Prostate gland (tissue), 2 donors: ENCODE measurements around the gene SLK.

Source experiments
- CTCF ChIP-seq, 4 experiments: fragments of 200-600 bp in 2 of 4; fragments of 450-650 bp in 2 of 4; sonication (generic) in 2 of 4; IDR thresholded peaks; 1 replicate in 3 of 4; 2 replicates in 1 of 4; pipeline ENCODE4 v1.5.1; 2016 to 2019; ENCODE audit warnings: antibody characterized with exemption in 4 of 4, mild to moderate bottlenecking in 2 of 4, moderate library complexity in 2 of 4
- POLR2A ChIP-seq: fragments of 450-650 bp; IDR thresholded peaks from one replicate; pipeline ENCODE4 v1.6.1; 2016; ENCODE audit warnings: antibody characterized with exemption, mild to moderate bottlenecking
- POLR2AphosphoS5 ChIP-seq: sonication (generic); formaldehyde crosslinking; IDR thresholded peaks from one replicate; pipeline ENCODE4 v1.6.1; 2017; ENCODE audit warnings: antibody characterized with exemption

GRCh38 chr10:103982639-103983038 is 15.7 kb downstream of the SLK start:
- TF ChIP-seq POLR2AphosphoS5: no peak
- no peak for TF ChIP-seq CTCF (IDR thresholded peaks at IDR 0.05)
- no peak for TF ChIP-seq POLR2A
